ENCODE measurements around the gene SP100.
"Not testable (repeated sequence)": the region's sequence is repeated elsewhere in the genome, so short reads cannot be mapped to it uniquely, and the experiment has no call there.

DNA sequence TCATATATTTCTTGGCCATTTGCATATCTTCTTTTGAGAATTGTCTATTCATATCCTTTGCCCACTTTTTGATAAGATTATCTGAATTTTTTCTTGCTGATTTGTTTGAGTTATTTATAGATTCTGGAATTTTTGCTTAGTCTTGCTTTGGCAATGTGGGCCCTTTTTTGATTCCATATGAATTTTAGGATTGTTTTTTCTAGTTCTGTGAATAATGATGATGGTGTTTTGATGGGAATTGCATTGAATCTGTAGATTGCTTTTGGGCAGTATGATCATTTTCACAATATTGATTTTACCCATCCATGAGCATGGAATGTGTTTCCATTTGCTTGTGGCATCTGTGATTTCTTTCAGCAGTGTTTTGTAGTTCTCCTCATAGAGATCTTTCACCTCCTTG lies 23.1 kb downstream of the SP100 start:
- not testable (repeated sequence) for TF ChIP-seq EZH2 (IDR thresholded peaks at IDR 0.05; ENCODE audit: insufficient read depth, poor library complexity, severe bottlenecking); EZH2phosphoT487 (IDR thresholded peaks at IDR 0.05; ENCODE audit: insufficient read depth, low read depth)

Measured in GM23248 (cell line).